ENCODE data around the gene ICAM1.
"Not testable (repeated sequence)": the region's sequence is repeated elsewhere in the genome, so short reads cannot be mapped to it uniquely, and the experiment has no call there.

The ICAM1 gene

GRCh38 chr19:10279737-10280442 is 9.0 kb downstream of the ICAM1 start:
- no peak for DNase-seq

DNA sequence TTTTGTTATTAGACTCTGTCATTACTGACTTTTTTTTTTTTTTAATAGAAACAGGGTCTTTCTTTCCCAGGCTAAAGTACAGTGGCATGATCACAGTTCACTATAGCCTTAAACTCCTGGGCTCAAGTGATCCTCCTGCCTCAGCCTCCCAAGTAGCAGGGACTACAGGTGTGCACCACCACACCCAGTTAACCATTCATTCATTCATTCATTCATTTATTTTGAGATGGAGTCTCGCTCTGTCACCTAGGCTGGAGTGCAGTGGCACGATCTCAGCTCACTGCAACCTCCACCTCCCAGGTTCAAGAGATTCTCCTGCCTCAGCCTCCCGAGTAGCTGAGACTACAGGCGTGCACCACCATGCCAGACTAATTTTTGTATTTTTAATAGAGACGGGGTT is 11.1 kb downstream of the ICAM1 start:
- not testable (repeated sequence) for DNase-seq

GRCh38 chr19:10283301-10284064 is 12.6 kb downstream of the ICAM1 start:
- no peak for DNase-seq

DNA sequence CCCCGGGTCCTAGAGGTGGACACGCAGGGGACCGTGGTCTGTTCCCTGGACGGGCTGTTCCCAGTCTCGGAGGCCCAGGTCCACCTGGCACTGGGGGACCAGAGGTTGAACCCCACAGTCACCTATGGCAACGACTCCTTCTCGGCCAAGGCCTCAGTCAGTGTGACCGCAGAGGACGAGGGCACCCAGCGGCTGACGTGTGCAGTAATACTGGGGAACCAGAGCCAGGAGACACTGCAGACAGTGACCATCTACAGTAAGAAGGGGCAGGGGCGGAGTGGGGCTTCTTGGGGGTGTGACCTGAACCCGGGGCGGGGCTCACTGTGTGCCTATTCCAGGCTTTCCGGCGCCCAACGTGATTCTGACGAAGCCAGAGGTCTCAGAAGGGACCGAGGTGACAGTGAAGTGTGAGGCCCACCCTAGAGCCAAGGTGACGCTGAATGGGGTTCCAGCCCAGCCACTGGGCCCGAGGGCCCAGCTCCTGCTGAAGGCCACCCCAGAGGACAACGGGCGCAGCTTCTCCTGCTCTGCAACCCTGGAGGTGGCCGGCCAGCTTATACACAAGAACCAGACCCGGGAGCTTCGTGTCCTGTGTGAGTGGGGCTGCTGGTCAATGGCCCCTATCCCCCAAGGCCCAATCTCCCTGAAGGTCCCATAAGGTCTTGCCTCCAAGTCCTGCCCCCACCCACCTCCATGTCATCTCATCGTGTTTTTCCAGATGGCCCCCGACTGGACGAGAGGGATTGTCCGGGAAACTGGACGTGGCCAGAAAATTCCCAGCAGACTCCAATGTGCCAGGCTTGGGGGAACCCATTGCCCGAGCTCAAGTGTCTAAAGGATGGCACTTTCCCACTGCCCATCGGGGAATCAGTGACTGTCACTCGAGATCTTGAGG is 13.4 kb downstream of the ICAM1 start:
- no peak for DNase-seq

- DNase-seq, result no peak
Observed at GRCh38 chr19:10284960-10285278, 14.0 kb downstream of the ICAM1 start.

DNA sequence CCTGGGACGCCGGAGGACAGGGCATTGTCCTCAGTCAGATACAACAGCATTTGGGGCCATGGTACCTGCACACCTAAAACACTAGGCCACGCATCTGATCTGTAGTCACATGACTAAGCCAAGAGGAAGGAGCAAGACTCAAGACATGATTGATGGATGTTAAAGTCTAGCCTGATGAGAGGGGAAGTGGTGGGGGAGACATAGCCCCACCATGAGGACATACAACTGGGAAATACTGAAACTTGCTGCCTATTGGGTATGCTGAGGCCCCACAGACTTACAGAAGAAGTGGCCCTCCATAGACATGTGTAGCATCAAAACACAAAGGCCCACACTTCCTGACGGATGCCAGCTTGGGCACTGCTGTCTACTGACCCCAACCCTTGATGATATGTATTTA is 14.5 kb downstream of the ICAM1 start:
- DNase-seq, result no peak

DNA sequence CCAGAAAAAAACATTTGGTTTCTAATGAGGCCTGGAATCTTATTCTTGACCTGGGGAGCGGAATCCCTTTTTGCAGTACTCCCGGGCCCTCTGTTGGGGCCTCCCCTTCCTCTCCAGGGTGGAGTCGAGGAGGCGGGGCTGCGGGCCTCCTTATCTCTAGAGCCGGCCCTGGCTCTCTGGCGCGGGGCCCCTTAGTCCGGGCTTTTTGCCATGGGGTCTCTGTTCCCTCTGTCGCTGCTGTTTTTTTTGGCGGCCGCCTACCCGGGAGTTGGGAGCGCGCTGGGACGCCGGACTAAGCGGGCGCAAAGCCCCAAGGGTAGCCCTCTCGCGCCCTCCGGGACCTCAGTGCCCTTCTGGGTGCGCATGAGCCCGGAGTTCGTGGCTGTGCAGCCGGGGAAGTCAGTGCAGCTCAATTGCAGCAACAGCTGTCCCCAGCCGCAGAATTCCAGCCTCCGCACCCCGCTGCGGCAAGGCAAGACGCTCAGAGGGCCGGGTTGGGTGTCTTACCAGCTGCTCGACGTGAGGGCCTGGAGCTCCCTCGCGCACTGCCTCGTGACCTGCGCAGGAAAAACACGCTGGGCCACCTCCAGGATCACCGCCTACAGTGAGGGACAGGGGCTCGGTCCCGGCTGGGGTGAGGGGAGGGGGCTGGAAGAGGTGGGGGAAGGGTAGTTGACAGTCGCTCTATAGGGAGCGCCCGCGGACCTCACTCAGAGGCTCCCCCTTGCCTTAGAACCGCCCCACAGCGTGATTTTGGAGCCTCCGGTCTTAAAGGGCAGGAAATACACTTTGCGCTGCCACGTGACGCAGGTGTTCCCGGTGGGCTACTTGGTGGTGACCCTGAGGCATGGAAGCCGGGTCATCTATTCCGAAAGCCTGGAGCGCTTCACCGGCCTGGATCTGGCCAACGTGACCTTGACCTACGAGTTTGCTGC is 16.1 kb downstream of the ICAM1 start, which contains the start of gene ICAM4:
Gene ICAM4, plus strand, starts transcription at position 153 of the 935 bp plus-strand sequence. Its CDS starts 58 bp downstream, at position 211.
- peak in 1 of 4 experiments; percentile 18 for DNase-seq

DNA sequence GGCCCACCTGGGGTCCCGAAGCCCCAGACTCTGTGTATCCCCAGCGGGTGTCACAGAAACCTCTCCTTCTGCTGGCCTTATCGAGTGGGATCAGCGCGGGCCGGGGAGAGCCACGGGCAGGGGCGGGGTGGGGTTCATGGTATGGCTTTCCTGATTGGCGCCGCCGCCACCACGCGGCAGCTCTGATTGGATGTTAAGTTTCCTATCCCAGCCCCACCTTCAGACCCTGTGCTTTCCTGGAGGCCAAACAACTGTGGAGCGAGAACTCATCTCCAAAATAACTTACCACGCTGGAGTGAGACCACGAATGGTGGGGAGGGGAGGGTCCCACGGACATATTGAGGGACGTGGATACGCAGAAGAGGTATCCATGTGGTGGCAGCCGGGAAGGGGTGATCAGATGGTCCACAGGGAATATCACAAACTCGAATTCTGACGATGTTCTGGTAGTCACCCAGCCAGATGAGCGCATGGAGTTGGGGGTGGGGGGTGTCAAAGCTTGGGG is 17.8 kb downstream of the ICAM1 start:
- no peak for DNase-seq

GRCh38 chr19:10289167-10289835 is 18.4 kb downstream of the ICAM1 start:
- DNase-seq, result peak in 3 of 4 experiments; percentile 30 to 51 (median 32)

DNA sequence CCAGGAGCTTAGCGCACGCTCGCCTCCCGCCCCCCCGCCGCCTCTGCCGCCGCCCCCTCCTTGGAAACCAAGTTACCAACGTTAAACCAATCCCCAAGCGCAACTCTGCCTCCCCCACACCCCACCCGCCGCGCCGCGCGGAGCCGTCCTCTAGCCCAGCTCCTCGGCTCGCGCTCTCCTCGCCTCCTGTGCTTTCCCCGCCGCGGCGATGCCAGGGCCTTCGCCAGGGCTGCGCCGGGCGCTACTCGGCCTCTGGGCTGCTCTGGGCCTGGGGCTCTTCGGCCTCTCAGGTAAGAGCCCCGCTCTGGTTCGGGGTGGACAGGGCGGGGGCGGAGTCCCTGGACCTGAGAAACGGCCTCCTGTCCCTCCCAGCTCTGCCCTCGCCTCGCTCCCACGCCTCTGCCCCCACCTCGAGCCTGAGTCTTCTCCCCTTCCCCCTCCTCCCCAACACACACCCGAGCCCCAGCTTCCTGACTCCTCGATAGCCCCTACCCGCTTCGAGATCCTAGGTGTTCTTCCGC is 19.0 kb downstream of the ICAM1 start, which contains the start of gene ICAM5:
Gene ICAM5, plus strand, starts transcription at position 117 of the 521 bp plus-strand sequence. Its CDS starts 92 bp downstream, at position 209.
- DNase-seq, result peak in 1 of 4 experiments; percentile 13

GRCh38 chr19:10290357-10290875 is 19.5 kb downstream of the ICAM1 start:
- no peak for DNase-seq

- peak in 2 of 4 experiments; percentile 12 to 28 for DNase-seq
Observed at GRCh38 chr19:10290876-10291553, 20.1 kb downstream of the ICAM1 start.

- no peak for DNase-seq
Observed at GRCh38 chr19:10291554-10292205, 20.8 kb downstream of the ICAM1 start.

GRCh38 chr19:10292206-10292788 is 21.4 kb downstream of the ICAM1 start:
- peak; percentile 23 to 55 (median 36) for DNase-seq

- no peak for DNase-seq
Observed at GRCh38 chr19:10292789-10293636, 22.1 kb downstream of the ICAM1 start.

GRCh38 chr19:10293637-10294367 is 22.9 kb downstream of the ICAM1 start:
- no peak for DNase-seq

DNA sequence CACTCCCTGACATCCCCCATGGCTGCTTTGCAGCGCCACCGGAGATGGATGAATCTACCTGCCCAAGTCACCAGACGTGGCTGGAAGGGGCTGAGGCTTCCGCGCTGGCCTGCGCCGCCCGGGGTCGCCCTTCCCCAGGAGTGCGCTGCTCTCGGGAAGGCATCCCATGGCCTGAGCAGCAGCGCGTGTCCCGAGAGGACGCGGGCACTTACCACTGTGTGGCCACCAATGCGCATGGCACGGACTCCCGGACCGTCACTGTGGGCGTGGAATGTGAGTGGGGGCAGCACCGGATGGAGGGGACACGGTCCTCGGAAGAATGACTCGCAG is 23.4 kb downstream of the ICAM1 start:
- no peak for DNase-seq

Data from activated naive CD4-positive, alpha-beta T cell (primary cell).